IPS-20b (cell line): ENCODE results near the gene NSD1.

Experiments used
- H3K27ac ChIP-seq: one replicate; pipeline ENCODE4 v1.5.1; 2013; ENCODE audit warnings: low read length
- H3K27me3 ChIP-seq: 2 replicates; pipeline ENCODE4 v1.6.1; 2013; ENCODE audit warnings: mild to moderate bottlenecking, low read length, inconsistent platforms; ENCODE audit not compliant: insufficient read depth
- H3K36me3 ChIP-seq: 2 replicates; pipeline ENCODE4 v1.6.1; 2013; ENCODE audit warnings: low read depth, mild to moderate bottlenecking, inconsistent platforms, low read length, moderate library complexity; ENCODE audit not compliant: insufficient read depth
- H3K4me1 ChIP-seq: 2 replicates; pipeline ENCODE4 v1.6.1; 2013; ENCODE audit warnings: mild to moderate bottlenecking, control low read depth, inconsistent platforms, low read length, moderate library complexity; ENCODE audit not compliant: insufficient read depth
- H3K4me3 ChIP-seq: 2 replicates; pipeline ENCODE4 v1.5.1; 2013; ENCODE audit warnings: mild to moderate bottlenecking, low read length, inconsistent platforms
- H3K9ac ChIP-seq: 2 replicates; pipeline ENCODE4 v1.6.1; 2013; ENCODE audit warnings: low read depth, mild to moderate bottlenecking, inconsistent platforms, low read length, moderate library complexity
- H3K9me3 ChIP-seq: 2 replicates; pipeline ENCODE4 v1.6.1; 2013; ENCODE audit warnings: mild to moderate bottlenecking, low read depth, low read length, inconsistent platforms; ENCODE audit not compliant: insufficient read depth

The NSD1 gene

GRCh38 chr5:177123789-177124485 lies 9.6 kb upstream of the NSD1 start:
- no peaks in the 10 kb centered on the region for H3K4me1 ChIP-seq
- no peak overlapping the region for H3K27ac ChIP-seq
- H3K4me3 ChIP-seq = no peak overlapping the region
- H3K27me3 ChIP-seq = no peaks in the 10 kb centered on the region
- H3K9ac ChIP-seq = no peak overlapping the region
- H3K9me3 ChIP-seq = no peaks in the 10 kb centered on the region
- no peaks in the 10 kb centered on the region for H3K36me3 ChIP-seq

GRCh38 chr5:177124486-177124991 lies 9.0 kb upstream of the NSD1 start:
- H3K27ac ChIP-seq = no peak overlapping the region
- H3K27me3 ChIP-seq = no peaks in the 10 kb centered on the region
- no peaks in the 10 kb centered on the region for H3K36me3 ChIP-seq
- H3K4me1 ChIP-seq = no peaks in the 10 kb centered on the region
- no peaks in the 10 kb centered on the region for H3K9me3 ChIP-seq
- no peak overlapping the region for H3K9ac ChIP-seq
- H3K4me3 ChIP-seq = no peak overlapping the region

DNA sequence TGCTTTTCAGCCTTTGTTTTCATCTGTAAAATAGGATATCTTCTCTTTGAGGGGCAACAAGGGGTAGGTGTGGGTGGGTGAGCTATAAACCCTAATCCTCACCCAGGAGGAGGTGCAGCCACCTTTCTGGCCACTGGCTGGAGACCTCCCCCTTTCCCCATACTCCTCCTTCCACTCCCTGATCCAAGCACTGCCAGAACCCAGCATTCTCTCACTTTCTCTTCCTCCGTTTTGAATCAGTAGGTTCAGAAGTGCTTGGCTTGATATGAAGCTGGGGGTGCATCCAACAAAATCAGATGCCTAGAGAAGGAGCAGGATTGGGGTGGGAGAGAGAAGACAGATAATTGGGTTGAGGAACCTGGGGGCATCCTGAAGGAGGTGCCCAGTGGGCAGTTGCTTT lies 6.8 kb upstream of the NSD1 start:
- Histone ChIP-seq H3K9me3 (no peaks in the 10 kb centered on the region), H3K9ac (no peak overlapping the region), H3K27me3 (no peaks in the 10 kb centered on the region), H3K4me1 (peaks cover 14% of the 10 kb centered on the region), H3K4me3 (no peak overlapping the region), H3K27ac (no peak overlapping the region), H3K36me3 (no peaks in the 10 kb centered on the region)

- H3K27ac ChIP-seq = no peak overlapping the region
- no peaks in the 10 kb centered on the region for H3K36me3 ChIP-seq
- H3K27me3 ChIP-seq = no peaks in the 10 kb centered on the region
- peaks cover 14% of the 10 kb centered on the region for H3K4me1 ChIP-seq
- no peak overlapping the region for H3K4me3 ChIP-seq
- H3K9ac ChIP-seq = no peak overlapping the region
- H3K9me3 ChIP-seq = no peaks in the 10 kb centered on the region
Observed at GRCh38 chr5:177128551-177128981, 5.0 kb upstream of the NSD1 start.

DNA sequence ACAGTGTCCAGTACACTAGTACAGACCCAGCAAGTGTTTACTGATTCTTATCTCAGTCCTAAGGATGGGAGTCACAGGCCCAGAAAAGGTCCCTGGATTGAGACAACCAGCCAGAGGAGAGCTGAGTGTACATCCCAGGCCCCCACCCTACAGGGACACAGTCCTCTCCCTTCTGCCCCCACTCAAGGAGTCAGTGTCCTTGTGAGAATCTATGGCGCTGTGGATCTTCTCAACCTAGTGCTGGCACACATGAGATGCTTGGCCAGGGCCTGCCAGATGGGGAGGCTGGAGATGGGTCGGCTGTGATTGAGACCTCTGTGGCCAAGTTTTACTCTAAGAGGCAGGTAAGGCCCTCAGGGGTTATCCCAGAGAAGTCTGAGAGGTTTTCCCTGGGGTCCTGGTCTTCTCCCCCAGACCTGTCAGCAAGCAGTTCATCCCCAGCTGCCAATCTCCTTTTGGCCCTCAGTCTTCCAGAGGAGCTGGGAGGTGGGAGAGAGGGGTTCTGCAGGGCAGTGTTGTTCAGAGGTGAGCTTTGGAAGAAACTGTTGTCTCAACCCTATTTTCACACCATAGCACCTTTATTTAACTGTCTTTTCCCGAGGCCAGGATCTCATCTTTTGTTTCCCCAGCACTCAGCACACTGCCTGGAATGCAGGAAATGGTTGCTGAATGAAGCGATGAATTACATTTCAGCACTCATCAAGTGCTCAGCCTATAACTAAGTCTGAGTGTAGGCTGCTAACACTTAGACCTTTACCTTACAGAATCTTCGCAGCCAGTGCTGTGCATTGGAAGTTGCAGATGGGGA lies 3.2 kb upstream of the NSD1 start:
- Histone ChIP-seq H3K27me3 (no peaks in the 10 kb centered on the region), H3K9me3 (no peaks in the 10 kb centered on the region), H3K9ac (peak overlapping the region; percentile 96; the same call in 1 of the 2 replicates), H3K36me3 (peaks cover 7% of the 10 kb centered on the region), H3K4me3 (peak overlapping the region; percentile 81; the same call in 1 of the 2 replicates), H3K4me1 (peaks cover 21% of the 10 kb centered on the region), H3K27ac (no peak overlapping the region)

GRCh38 chr5:177131019-177131320 lies 2.6 kb upstream of the NSD1 start:
- H3K9ac ChIP-seq = peak overlapping the region; percentile 96; the same call in 1 of the 2 replicates
- no peaks in the 10 kb centered on the region for H3K27me3 ChIP-seq
- H3K36me3 ChIP-seq = peaks cover 13% of the 10 kb centered on the region
- peak overlapping the region; percentile 81; the same call in 1 of the 2 replicates for H3K4me3 ChIP-seq
- H3K27ac ChIP-seq = peak overlapping the region; percentile 71
- H3K4me1 ChIP-seq = peaks cover 23% of the 10 kb centered on the region
- H3K9me3 ChIP-seq = no peaks in the 10 kb centered on the region

- H3K9ac ChIP-seq = peak overlapping the region; percentile 96
- H3K4me1 ChIP-seq = peaks cover 23% of the 10 kb centered on the region
- no peaks in the 10 kb centered on the region for H3K9me3 ChIP-seq
- H3K27ac ChIP-seq = peak overlapping the region; percentile 71
- H3K27me3 ChIP-seq = no peaks in the 10 kb centered on the region
- peak overlapping the region; percentile 81 for H3K4me3 ChIP-seq
- peaks cover 19% of the 10 kb centered on the region for H3K36me3 ChIP-seq
Observed at GRCh38 chr5:177131352-177132135, 2.0 kb upstream of the NSD1 start.

GRCh38 chr5:177132136-177133095 lies 1.2 kb upstream of the NSD1 start:
- Histone ChIP-seq H3K4me3 (peak overlapping the region; percentile 81), H3K9me3 (no peaks in the 10 kb centered on the region; the same call in 1 of the 2 replicates), H3K27me3 (no peaks in the 10 kb centered on the region)

GRCh38 chr5:177133853-177134696 lies 502 bp downstream of the NSD1 start:
- H3K9me3 ChIP-seq = no peaks in the 10 kb centered on the region; the same call in 1 of the 2 replicates
- H3K4me1 ChIP-seq = peaks cover 26% of the 10 kb centered on the region
- H3K36me3 ChIP-seq = peaks cover 39% of the 10 kb centered on the region
- H3K9ac ChIP-seq = peak overlapping the region; percentile 84
- no peaks in the 10 kb centered on the region for H3K27me3 ChIP-seq
- H3K27ac ChIP-seq = peak overlapping the region; percentile 80
- H3K4me3 ChIP-seq = peak overlapping the region; percentile 73

More at GRCh38 chr5:177132136-177133095, 1.2 kb upstream of the NSD1 start:
- Histone ChIP-seq H3K36me3 (peaks cover 27% of the 10 kb centered on the region), H3K9ac (peak overlapping the region; percentile 96), H3K27ac (peak overlapping the region; percentile 100), H3K4me1 (peaks cover 26% of the 10 kb centered on the region)

DNA sequence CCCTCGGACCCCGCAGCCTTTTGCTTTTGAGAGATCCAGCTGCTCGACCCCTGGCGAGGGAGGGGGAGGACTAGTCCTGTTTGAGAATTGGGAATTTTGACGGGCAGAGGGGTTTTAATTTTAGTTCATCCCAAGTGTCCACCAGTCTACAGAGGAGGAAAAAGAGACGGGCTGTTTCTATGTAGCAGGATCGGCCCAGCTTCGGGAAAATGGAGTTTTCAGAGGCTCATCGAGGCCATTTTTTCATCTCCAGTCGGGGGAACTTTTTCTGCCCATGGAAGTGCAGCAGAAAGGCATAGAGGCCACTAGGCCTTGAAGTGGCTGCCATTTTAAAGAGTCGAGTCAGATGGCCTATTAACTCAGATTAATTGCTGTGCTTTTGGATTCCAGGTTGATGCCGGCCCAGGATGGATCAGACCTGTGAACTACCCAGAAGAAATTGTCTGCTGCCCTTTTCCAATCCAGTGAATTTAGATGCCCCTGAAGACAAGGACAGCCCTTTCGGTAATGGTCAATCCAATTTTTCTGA lies 1.2 kb downstream of the NSD1 start:
- peaks cover 46% of the 10 kb centered on the region for H3K36me3 ChIP-seq
- peaks cover 26% of the 10 kb centered on the region for H3K4me1 ChIP-seq
- H3K27ac ChIP-seq = peak overlapping the region; percentile 80
- H3K27me3 ChIP-seq = no peaks in the 10 kb centered on the region
- peak overlapping the region; percentile 73 for H3K4me3 ChIP-seq
- H3K9ac ChIP-seq = peak overlapping the region; percentile 84
- no peaks in the 10 kb centered on the region; the same call in 1 of the 2 replicates for H3K9me3 ChIP-seq
